ENCODE results near the gene CHTOP.
"Not testable (repeated sequence)": the region's sequence is repeated elsewhere in the genome, so short reads cannot be mapped to it uniquely, and the experiment has no call there.

CHTOP gene

DNA sequence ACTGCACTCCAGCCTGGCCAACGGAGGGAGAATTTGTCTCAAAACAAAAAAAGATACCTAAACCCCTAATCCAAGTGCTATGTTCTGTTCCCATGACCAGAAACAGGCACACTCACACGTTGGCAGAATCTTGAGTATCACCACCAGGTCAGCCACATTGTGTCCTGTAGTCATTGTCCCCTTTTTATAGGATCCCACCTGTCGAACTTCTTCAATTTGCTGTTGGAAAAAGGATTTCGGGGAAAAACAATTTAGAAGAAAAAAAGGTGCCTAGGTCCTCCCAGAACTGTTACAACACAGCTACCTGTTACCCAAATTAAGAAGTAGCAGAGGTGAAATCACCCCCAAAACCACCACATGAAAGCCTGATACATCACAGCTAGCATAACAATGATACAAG lies 33.6 kb downstream of the CHTOP start:
- no peak for DNase-seq

- not testable (repeated sequence) for DNase-seq
These were observed 34.8 kb downstream of the CHTOP start for GRCh38 chr1:153668672-153669071.

- no peak for DNase-seq
These were observed 35.7 kb downstream of the CHTOP start for GRCh38 chr1:153669606-153670005.

DNA sequence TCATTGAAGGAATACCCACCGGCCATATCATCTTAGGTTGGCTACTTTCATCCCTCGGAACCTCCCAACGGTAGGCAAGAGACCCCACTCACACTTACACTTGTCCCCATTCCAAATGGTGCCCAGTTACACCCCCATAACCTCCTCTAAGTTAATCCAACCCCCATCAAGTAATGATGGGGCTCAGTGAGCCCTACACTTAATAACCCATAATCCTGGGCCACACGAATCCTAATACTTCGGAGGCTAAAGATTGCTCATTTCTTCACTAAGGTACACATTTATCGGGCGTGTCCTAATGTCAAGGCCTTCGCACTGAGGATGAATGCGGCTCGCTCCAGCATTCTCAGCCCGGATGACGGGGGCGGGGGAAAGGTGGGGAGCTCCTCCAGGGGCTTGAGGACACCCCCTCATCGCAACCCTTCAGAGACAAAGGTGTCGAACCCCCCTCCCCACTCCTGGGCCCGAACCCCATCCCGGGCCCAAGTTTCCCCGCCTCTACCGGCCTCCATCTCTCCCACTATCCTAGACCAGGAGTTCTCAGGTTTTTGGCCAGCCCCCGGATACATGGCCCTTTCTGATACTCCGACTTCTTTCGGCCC lies 36.5 kb downstream of the CHTOP start:
- no peak for DNase-seq

GRCh38 chr1:153670859-153671627 lies 37.2 kb downstream of the CHTOP start, which contains the start of gene ILF2:
Gene ILF2 (minus strand): TSS chr1:153670993. CDS start chr1:153670922, 71 bp downstream.
- DNase-seq, result peak; percentile 98

- DNase-seq, result peak; percentile 59
These were observed 37.9 kb downstream of the CHTOP start for GRCh38 chr1:153671628-153672353.

DNA sequence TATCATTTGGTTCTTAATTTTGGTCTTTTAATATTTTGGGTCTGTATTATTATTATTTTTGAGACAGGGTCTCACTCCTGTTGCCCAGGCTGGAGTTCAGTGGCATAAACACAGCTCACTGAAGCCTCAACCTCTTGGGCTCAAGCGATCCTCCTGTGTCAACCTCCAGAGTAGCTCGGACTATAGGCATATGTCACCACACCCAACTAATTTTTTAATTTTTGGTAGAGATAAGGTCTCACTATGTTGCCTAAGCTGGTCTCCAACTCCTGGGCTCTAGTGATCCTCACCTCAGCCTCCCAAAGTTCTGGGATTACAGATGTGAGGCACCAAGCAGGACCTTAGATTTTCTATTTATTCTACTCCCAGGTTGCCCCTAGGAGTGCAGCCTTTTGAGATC lies 39.6 kb downstream of the CHTOP start:
- no peak for DNase-seq

DNA sequence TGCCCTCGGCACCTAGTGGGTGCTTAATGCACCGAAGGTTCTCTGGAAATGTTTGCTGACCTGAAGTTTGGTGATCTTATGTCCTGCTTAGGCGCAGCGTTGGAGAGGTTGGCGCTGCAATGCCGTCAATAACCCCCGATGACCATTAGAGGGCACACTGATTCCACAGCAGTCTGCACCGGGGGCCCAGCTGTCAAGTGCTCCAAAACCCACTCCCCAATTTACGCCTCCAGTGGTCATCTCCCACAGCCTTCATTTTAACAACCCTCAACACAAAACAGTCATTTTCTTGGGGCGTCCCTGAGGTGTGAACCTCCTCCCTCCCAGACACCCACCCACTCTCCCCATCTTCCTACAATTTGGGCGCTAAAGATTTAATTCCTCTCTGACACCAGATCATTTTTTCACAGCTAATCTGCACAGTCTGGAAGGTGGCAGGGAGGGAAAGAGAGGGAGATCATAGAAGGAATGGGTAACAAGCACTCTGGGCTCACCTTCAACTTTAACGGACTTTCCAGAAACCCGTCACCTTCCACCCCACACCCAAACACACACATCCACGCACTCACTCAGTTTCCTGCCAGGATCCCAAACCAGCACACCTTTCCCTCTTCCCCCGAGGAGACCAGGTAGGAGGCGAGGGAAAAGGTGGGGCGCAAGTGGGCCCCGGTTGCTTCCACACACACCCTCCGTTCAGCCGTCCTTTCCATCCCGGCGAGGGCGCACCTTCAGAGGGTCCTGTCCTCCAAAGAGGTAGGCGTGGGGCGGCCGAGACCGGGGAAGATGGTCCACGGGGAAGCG lies 44.1 kb downstream of the CHTOP start:
- DNase-seq, result peak; percentile 52

DNA sequence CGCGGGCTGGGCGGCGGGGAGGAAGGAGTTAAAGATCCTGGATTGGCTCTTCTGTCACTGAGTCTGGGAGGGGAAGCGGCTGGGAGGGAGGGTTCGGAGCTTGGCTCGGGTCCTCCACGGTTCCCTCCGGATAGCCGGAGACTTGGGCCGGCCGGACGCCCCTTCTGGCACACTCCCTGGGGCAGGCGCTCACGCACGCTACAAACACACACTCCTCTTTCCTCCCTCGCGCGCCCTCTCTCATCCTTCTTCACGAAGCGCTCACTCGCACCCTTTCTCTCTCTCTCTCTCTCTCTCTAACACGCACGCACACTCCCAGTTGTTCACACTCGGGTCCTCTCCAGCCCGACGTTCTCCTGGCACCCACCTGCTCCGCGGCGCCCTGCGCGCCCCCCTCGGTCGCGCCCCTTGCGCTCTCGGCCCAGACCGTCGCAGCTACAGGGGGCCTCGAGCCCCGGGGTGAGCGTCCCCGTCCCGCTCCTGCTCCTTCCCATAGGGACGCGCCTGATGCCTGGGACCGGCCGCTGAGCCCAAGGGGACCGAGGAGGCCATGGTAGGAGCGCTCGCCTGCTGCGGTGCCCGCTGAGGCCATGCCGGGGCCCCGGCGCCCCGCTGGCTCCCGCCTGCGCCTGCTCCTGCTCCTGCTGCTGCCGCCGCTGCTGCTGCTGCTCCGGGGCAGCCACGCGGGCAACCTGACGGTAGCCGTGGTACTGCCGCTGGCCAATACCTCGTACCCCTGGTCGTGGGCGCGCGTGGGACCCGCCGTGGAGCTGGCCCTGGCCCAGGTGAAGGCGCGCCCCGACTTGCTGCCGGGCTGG lies 44.9 kb downstream of the CHTOP start, which contains the start of gene NPR1:
Gene NPR1, plus strand, starts transcription at position 170 of the 818 bp plus-strand sequence. Its CDS starts 421 bp downstream, at position 591.
- DNase-seq, result peak; percentile 26

DNA sequence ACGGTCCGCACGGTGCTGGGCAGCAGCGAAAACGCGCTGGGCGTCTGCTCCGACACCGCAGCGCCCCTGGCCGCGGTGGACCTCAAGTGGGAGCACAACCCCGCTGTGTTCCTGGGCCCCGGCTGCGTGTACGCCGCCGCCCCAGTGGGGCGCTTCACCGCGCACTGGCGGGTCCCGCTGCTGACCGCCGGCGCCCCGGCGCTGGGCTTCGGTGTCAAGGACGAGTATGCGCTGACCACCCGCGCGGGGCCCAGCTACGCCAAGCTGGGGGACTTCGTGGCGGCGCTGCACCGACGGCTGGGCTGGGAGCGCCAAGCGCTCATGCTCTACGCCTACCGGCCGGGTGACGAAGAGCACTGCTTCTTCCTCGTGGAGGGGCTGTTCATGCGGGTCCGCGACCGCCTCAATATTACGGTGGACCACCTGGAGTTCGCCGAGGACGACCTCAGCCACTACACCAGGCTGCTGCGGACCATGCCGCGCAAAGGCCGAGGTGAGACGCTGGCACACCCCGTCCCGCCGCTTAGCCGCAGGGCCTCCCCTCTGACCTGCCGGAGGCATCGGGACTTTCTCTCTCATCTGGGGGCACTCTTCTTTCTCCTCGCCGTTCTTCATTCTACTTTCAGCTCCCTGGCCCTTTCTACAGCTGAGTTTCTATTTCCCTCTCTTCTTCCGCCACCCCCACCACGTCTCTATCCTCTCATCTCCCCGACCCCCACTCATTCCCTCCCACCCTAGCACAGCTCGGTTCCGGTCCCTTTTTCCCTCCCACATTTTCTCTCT lies 45.7 kb downstream of the CHTOP start:
- DNase-seq, result no peak

DNA sequence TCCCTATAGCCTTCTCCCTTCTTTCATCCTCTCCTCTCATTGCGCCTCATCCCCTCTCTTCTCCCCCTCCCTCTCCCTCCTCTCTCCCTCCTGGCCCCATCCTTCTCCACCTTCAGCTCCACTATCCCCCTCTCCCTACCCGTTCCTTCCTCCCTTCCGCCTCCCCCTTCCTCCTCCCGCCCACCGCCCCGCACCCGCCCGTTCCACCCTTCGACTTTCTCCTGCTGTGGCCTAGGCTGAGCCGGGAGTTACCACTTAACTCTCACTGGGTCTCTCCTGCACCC lies 46.2 kb downstream of the CHTOP start:
- no peak for DNase-seq

- no peak for DNase-seq
These were observed 48.9 kb downstream of the CHTOP start for GRCh38 chr1:153682730-153683129.

DNA sequence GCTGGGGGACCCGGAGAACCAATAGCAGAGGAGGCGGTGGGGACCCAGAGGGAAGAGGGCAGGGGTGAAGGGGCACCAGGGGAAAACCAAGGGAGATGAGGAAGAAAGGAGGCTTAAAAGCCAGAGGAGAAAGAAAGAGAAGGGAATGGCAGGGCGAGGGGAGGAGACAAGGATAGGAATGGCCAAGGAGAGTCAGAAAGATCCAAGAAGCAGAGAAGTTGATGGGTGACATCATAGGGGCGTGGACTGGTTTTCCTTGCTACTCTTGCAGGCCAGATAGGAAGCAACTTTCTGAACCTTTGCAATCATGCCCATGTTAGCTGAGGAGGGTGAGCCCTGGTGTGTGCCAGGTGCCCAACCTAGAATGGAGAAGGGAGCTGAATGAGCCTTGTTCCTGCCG lies 50.0 kb downstream of the CHTOP start:
- no peak for DNase-seq

DNA sequence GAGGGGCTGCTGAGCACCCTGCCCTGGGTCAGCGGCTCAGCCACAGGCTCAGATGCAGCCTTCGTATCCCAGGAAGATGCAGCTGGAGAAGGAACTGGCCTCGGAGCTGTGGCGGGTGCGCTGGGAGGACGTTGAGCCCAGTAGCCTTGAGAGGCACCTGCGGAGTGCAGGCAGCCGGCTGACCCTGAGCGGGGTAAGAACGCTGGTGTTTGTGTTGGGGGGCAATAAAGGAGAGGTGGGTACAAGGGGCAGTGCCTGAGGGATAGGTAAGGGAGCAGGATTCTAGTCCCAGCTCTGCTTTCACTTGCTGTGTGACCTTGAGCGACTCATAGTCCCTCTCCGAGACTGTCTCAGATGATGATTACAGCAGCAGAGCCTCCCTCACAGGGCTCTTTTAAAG lies 51.0 kb downstream of the CHTOP start:
- no peak for DNase-seq

- DNase-seq, result no peak
These were observed 51.9 kb downstream of the CHTOP start for GRCh38 chr1:153685544-153686340.

- DNase-seq, result no peak
These were observed 53.7 kb downstream of the CHTOP start for GRCh38 chr1:153687346-153688125.

DNA sequence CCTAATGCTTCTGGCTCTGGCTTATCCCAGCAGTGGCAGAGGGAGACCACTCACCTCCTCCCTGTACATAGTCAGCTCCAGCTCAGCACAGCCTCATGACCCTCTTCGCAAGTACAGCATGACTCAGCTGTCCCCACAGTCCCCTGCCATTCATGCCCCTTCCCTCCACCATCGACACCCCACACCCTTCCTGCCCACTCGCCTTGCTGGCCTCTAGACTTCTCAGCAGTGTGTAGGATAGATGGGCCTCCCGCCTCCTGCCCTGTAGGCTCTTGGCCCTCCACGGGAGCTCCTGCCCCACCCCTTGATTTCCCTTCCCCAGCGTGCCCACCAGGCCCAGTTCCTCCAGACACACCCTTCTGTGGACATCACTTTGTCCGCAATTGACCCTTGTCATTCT lies 54.4 kb downstream of the CHTOP start:
- DNase-seq, result no peak

DNA sequence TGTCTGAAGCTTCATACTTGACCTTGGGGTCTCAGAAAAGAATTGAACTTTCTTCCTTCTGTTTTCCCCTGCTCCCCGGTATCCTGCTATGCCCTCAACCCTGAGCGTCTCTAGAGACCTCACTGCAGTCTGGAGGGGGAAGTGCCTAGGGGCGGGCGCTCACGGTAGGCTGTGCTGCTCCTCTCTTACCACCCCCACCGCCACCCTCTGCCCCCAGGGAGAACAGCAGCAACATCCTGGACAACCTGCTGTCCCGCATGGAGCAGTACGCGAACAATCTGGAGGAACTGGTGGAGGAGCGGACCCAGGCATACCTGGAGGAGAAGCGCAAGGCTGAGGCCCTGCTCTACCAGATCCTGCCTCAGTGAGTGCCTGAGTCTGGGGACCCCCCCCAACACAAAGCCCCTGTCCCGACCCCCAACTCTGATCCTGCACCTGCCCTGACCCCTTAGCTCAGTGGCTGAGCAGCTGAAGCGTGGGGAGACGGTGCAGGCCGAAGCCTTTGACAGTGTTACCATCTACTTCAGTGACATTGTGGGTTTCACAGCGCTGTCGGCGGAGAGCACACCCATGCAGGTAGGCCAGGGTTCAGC lies 55.0 kb downstream of the CHTOP start:
- no peak for DNase-seq

DNA sequence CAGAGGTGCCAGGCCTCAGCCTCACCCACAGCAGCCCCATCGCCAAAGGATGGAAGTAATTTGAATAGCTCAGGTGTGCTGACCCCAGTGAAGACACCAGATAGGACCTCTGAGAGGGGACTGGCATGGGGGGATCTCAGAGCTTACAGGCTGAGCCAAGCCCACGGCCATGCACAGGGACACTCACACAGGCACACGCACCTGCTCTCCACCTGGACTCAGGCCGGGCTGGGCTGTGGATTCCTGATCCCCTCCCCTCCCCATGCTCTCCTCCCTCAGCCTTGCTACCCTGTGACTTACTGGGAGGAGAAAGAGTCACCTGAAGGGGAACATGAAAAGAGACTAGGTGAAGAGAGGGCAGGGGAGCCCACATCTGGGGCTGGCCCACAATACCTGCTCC lies 59.6 kb downstream of the CHTOP start:
- no peak for DNase-seq
